Right kidney (tissue), 1 donor: ENCODE data around the gene NAB2.
"Not testable (repeated sequence)": the region's sequence is repeated elsewhere in the genome, so short reads cannot be mapped to it uniquely, and the experiment has no call there.

Source experiments
- DNase-seq: peaks from one replicate; pipeline ENCODE4 v3.0.0-alpha.2; 2016

Gene NAB2

DNA sequence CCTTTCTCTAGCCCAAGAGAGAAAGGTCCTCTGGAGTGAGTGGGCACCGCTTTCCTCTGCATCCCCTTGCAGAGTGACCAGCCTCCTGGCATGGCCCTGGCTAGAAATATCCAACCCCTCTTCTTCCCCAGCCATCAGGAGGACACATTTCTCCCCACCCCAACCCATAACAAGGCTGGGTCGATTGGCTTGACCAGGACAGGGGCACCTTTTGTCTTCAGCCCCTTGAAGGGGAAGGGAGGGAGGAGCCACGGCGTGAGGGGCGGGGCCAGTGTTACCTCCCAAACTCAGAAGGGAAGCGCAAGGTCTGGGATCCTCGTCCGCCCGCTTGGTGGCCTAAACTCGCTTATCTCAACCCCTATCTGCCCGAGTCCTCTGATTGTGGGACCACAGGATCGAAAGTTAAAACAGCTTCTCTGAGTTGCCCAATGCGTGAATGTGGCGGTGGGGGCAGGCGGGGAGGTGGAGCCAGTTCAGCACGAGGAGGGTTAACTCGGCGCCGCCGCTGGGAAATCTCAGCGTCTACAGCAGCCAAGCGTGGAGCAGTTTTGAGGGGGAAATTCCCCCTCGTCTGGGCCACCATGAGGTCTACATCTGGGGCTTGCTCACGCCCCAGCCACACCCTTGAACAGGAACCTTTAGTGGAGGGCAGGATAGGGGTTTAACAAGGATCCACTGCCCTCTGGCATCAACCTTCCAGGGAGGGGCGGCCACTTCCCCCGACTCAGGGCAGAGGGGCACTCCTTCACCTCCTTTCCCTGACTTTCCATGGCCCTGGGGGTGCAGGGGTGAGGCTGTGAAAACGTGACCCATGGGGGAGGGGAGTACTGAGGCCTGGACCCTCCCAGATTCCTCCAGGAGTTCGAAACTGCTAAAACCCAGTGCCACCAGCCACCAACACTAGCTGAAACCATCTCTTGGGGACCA lies 21.5 kb downstream of the NAB2 start:
- DNase-seq, result peak; percentile 73

DNA sequence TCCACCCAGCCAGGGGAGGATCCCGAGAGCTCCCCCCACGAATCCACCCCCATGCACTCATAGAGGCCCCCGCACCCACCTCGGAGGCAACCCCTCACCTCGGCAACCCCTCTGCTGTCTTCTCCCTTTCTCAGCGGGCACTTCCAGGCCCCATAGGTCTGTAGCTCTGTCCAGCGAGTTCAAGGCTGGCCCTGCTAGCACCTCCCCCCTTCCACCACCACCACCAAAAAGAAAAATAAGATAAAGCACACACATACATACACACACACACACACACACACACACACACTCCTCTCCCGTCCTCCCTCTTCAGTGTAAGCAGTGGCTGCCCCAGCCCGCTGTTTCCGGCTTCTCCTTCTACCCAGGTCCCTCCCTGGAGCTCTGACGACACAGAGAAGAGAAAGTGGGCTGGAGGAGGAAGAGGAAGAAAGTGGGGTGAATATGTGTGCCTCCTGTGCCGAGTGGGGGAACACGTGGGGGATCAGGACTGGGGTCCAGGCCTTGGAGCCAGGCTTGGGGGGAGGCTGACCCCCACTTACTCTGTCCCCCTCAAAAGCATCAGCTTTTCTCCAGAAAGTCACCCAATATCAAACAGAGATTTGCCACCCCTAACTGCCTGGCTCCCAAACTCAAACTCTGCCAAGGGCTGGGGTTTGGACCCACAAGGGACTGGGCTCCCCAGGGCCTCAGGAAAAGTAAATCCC lies 22.3 kb downstream of the NAB2 start, which contains the start of gene STAT6:
Gene STAT6, minus strand, starts transcription at position 332 of the 704 bp plus-strand sequence. CDS start 3,084 bp downstream, outside the sequence.
- DNase-seq, result peak; percentile 82

DNA sequence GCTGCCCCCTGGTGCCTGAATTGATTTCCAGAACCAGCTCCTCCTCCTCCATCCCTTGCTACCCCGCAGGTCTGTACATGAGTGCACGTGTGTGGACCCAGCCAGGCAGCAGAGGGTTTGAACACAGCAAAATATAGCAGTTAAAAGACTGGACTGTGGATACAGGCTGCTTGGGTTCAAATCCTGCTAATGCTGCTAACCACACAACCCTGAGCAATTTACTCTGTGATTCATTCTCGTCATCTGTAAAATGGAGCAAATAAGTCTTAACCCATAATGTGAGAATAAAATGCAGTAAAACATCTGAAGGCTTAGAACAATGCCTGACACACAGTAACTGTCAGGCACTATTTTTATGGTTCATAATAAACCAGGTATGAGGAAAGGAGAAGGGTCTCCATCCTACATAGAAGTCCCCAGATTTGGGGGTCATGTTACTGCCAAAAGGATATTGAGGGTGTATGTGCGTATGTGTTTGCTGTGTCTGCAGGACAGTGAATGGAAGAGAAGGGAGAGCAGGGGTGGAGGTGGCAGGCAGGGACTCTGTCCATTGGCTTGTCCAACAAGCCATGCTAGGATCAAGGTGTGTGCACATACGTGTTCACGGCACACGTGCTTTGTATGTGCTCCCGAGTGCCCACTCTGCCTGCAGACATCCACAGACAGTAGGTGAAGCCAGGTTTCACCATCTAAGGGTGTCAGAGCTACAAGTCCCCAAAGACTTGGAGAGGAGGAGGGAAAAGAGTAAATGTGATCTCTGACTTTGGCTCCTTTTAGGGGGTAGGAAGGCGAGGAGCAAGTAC lies 23.8 kb downstream of the NAB2 start:
- no peak for DNase-seq

DNA sequence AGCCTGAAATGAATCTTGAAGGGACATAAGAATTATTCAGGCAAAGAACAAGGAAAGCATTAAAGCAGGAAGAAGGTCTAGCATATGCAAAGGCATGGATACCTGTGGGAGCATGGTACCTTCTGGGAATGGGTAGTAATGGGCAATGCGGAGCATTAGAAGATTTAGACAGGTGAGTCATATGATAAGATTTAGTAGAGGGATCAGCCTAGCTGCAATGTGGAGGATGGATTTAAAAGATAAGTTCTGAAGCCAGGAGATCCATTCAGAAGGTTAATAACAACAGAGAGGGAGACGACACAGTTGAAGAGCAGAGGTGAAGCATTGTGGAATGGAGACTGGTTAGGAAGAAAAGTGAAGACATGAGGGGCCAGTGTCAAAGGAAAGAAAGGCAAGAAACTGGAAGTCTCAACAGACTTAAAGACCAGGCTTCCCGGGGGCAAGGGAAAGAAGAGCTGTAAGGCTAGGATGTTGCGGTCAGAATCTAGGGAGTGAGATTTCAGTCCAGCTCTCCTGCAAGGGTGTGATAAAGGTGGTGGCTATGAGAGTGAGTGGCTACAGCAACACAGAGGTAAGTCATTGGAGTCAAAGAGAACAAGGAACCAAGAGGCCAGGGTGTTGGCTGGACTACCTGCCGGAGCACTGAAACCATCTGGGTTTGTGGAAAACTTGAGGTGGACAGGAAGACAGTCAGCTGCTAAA lies 27.8 kb downstream of the NAB2 start:
- DNase-seq, result no peak

DNA sequence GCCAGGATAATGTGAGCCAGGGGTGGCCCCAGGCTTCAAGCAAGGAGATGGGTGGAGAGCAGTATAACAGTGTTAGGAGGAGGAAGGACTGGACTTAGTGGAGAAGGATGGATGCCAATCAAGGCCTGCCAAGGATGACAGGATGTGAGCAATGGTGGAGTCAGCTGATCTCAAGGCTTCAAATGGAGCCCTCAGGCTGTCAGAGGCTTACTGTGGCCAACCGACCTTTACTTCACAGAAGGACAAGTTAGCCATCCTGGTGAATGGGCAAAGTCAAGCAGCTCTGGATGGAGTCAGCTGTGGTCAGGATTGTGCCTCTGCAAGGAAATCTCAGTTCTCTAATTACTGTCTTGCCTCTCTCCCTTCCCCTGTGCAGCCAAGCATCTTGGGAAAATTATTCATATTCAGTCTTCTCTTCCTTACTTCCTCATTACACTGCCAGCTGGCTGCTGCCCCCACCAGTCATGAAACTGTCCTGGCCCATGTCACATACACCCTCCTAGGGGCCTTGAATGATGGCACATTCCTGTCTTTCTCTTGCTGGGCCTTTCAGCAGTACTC lies 29.9 kb downstream of the NAB2 start:
- DNase-seq, result no peak

DNA sequence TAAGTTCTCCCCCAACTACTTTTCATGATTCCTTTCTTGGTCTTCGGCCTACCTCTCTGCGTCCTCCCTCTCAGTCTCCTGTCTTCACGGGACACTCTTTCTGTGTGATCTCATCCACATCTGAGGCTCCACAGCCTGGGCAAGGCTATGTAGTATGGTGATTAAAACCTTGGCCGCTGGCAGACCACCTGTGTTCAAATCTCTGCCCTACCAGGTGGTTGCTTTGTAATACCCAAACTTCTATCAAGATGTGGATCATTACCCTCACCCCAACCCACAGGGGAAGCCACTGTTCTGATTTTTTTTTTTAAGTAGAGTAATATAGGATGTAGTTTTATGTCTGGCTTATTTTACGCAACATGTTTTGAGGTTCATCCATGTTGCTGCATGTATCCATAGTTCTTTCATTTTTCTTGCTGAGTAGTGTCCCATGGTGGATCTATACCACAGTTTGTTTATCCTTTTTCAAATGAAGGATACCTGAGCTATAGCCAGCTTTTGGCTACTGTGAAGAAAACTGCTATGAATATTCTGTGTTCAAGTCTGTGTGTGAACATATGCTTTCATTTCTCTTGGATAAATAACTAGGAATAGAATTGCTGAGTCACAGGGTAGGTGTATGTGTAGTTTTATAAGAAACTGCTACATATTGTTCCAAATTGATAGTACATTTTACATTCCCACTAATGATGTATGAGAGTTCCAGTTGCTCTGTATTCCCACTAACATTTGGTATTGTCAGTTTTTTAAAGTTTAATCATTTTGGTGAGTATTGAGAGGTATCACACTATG lies 30.6 kb downstream of the NAB2 start:
- no peak for DNase-seq

DNA sequence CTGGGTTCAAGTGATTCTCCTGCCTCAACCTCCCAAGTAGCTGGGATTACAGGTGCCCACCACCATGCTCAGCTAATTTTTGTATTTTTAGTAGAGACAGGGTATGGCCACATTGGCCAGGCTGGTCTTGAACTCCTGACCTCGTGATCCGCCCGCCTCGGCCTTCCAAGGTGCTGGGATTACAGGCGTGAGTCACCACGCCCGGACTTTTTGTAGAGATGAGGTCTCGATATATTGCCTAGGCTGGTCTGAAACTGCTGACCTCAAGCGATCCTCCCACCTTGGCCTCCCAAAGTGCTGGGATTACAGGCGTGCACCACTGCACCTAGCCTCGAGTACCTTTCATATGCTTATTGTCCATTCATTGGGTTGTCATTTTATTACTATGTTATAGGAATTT lies 31.8 kb downstream of the NAB2 start:
- not testable (repeated sequence) for DNase-seq

DNA sequence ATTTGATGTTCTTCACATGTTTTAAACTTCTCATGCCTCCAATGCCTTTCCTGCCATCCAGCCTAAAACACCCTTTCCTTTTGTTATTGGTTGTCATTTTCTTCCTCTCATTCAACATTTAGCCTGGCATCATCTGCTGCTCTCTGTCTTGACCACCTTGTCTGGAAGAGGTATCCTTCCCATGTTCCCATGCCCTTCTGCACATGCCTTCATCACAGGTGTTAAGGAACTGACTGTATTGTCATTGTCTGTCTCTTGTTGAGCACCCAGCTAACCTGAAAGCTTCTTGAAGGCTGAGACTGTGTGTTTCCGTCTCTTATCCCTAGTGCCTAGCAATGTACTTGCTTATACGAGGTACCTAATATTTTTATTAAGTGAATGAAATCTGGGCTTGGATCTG lies 34.9 kb downstream of the NAB2 start:
- DNase-seq, result no peak

DNA sequence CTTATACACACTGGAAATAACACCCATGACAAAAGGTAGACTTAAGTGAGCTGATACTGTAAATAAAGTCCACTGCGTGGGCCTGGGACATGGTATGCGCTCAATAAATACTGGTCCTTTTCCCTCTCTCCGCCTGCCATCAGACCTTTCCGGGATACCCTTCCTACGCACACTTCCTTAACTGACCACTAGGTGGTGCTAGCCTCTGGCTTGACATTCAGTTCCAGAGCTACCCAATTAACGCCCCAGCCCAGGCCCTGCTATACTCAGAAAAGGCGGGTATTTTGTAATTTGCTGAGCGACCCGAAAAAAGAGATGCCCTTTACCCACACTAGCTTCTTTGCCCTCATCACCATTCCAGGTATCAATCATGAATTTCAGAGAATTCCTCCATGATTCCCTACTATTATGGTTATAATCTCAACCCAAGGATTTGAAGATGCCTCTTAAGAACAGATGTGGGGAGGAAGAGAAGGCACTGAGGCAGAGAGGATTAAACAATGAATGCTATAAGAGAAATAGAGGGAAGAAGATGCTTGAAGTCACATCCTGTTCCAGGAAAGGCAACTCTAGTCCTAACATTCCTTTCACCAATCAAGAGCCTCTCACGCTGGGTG lies 35.5 kb downstream of the NAB2 start:
- DNase-seq, result peak; percentile 55

DNA sequence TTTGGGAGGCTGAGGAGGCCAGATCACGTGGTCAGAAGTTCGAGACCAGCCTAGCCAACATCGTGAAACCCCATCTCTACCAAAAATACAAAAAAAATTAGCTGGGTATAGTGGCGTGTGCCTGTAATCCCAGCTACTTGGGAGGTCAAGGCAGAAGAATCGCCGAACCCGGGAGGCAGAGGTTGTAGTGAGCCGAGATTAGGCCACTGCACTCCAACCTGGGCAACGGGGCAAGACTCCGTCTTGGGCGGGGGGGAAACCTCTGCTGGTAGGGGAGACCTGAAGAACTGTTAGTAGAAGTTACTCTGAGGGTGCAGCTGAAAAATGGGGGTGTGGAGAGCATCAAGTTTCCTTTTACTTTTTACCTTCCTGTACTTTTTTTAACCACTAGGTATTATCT lies 37.1 kb downstream of the NAB2 start:
- DNase-seq, result no peak

DNA sequence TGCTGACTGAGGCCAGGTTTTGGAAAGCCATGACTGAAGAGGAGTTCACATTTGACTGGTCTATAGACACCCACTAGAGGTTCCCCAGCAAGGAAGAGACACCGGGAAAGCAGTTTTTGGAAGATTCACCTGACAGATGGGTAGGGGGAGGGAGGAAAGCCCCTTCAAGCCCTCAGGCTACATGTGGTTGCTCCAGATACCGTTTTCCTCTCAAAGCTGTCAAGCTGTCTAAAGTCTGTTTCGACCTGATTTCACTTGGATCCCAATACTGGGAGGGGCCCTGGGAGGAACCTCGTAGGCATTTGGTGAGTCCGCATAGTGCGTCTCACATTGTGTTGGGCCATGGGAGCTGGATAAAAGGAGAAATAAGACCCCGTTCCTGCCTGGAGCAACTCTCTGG lies 37.6 kb downstream of the NAB2 start:
- DNase-seq, result no peak

DNA sequence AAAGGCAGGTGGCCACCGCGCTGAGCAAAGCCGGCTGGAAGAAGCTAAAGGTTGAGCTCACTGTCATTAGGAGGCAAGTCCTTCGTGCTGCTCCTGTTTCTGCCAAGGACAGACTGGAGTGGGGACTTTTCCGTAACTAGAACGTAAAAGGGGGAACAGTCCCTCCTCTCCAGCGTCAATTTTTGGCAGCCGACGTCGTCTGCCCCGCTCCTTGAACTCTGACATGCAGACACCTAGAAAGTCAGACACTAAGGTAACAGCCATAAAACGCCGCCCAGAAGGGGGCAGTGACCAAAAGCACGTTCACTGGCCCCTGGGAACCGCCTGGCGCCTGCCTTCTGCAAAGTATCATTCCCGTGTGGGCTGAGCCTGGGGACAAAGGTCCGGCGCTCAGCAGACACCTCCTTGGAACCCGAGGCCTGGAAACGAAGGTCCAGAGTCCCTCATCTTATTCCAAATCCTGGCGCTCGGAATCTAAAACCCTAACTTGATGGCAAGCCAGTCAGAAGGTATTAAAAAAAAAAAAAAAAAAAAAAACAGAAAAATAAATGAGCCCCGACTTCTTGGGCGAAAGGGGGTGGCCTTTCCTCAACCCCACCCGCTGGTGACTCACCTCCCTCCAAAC lies 38.3 kb downstream of the NAB2 start:
- DNase-seq, result peak; percentile 64

DNA sequence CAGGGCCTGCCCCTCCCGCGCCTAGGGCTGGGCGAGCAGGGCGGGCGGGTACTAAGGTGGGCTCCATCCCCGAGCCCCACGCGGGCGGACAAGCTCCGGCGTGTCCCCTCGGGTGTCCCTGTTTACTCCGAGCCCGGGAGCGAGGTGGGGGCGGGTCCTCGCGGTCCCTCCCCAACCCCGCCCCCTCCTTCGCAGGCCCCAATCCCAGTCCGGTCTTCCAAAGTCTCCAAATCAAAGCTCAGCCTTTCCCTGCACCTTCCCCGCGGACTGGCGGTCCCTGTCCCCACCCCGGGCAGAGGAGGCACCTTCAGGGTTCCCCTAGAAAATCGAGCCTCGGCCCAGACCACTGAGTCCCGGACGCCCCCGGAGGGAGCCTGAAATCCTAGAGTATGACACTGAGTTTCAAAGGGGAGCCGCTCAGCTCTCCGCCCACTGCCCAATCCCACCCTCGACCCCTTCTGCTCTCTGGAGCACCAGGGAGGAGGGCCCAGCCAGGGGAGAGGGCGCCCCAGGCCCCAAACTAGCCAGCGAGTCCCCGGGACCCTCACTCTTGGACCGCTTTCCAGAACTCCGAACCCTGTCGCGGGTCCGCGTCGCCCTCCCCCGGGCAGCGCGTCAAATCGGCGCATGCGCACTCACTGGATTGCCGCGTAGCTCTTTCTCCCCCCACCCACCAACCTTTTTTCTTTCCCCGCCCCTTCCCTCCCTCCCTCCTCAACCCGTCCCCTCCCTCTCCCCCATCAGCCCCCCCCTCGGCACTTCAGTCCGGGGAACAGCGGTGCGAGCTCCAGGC lies 39.0 kb downstream of the NAB2 start, which contains the start of gene LRP1:
Gene LRP1, plus strand, starts transcription at position 758 of the 793 bp plus-strand sequence. CDS start 482 bp downstream, outside the sequence.
- peak; percentile 99 for DNase-seq

DNA sequence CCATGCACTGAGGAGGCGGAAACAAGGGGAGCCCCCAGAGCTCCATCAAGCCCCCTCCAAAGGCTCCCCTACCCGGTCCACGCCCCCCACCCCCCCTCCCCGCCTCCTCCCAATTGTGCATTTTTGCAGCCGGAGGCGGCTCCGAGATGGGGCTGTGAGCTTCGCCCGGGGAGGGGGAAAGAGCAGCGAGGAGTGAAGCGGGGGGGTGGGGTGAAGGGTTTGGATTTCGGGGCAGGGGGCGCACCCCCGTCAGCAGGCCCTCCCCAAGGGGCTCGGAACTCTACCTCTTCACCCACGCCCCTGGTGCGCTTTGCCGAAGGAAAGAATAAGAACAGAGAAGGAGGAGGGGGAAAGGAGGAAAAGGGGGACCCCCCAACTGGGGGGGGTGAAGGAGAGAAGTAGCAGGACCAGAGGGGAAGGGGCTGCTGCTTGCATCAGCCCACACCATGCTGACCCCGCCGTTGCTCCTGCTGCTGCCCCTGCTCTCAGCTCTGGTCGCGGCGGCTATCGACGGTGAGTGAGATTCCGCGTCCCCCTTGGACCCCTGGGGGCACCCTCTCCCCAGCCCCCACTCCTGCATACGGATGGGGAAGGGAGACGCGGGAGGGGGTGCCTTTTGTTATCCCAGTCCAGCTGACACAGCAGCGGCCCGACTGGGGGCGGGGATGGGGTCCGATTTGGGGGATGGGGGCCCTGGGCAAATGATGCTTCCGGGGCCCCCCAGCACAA lies 39.8 kb downstream of the NAB2 start:
- peak; percentile 49 for DNase-seq

DNA sequence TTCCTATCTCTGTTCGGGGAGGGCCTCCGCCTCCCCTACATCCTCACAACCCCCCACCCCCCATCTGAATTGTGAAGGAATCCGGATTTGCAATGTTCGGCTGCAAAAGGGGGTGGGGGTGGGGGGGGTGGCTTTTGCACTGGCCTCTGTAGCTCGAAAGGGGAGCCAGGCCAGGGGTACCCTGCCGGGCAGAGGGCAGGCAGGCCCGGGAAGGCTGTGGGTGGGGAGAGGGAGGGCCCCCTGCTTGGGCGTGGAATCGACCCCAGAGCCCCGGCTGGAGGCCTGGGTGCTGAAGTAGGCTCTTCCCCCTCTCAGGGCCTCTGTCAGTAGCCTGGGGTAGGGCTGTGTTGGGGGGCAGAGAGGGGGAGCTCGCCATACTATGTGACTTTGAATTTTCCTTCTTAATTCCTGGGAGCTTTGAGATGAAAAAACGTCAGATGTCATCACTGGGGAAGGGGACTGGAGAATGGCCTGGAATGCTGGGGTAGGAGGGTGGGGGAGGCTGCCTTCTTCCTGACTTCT lies 40.5 kb downstream of the NAB2 start:
- DNase-seq, result no peak

DNA sequence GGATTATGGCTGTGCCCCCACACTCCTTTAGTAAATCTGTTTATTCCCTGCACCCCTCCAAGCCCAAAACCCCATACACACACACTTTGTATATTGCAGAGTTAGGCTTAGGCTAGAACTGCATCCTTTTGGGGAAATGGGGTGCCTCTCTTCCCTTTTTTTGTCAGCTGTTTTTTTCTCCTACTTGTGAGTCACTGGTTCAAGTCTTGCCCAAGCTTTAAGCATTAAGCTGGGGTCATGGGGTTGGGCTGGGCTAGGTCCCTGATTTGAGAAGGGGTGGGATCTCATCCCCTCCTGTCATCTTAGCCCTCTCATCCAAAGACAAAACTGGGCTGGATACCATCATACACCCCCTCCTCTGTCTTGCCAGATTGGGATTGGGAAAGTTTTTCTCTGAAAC lies 41.0 kb downstream of the NAB2 start:
- no peak for DNase-seq

DNA sequence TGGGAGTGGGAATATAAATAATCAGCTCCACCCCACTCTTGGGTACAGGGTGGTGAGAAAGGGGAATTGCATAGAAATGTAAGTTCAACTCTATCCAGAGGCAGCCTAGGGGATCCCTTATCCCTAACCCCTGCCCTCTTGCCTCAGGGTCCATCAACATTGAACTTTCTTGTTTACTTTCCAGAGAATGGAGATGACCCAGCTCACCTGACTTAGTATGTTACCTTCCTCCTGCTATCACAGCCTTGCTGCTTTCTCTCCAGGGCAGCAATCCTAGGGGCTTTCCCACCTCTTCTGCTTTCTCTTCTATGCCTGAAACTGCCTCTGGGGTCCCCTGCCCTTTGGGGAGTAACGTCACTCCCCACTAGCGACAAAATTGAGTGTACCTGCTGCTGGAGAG lies 42.0 kb downstream of the NAB2 start:
- DNase-seq, result no peak
